Right lobe of liver (tissue), 6 donors: Measurements from ENCODE around the gene ZDHHC11. TPM values are rescaled to one million over a fixed set of nuclear protein-coding genes. Genes with fewer than 3 reads are reported as not detected.
"Not testable (repeated sequence)": the region's sequence is repeated elsewhere in the genome, so short reads cannot be mapped to it uniquely, and the experiment has no call there.

Experiments used
- ATAC-seq, 4 donors: fragments of 200-7000 bp; cut with Tn5 transposase; one replicate each; pipeline ENCODE4 v1.9.1; 2020; ENCODE audit warnings: mild to moderate bottlenecking in 4 of 4, moderate library complexity in 4 of 4
- DNase-seq, 3 donors: peaks; one replicate each; pipeline ENCODE4 v3.0.0-alpha.2; 2020
- H3K27ac ChIP-seq, 3 donors: fragments of 200-600 bp; one replicate each; pipeline ENCODE4 v1.8.0; 2022
- H3K27me3 ChIP-seq, 2 donors: fragments of 200-600 bp; one replicate each; pipeline ENCODE4 v1.8.0; 2022
- H3K36me3 ChIP-seq, 4 donors: fragments of 200-600 bp; sonication (generic) in 1 of 4; one replicate each; pipeline versions ENCODE4 v1.5.1 to v1.8.0; 2017 to 2022; ENCODE audit warnings: control low read depth in 1 of 4
- H3K4me1 ChIP-seq, 4 donors: fragments of 200-600 bp; sonication (generic) in 1 of 4; one replicate each; pipeline versions ENCODE4 v1.5.1 to v1.8.0; 2017 to 2022; ENCODE audit warnings: control low read depth in 1 of 4
- H3K4me3 ChIP-seq, 3 donors: fragments of 200-600 bp; one replicate each; pipeline ENCODE4 v1.8.0; 2022
- H3K9me3 ChIP-seq, 4 donors: fragments of 200-600 bp; sonication (generic) in 1 of 4; one replicate each; pipeline versions ENCODE4 v1.5.1 to v1.8.0; 2017 to 2022; ENCODE audit warnings: control low read depth in 1 of 4
- CTCF ChIP-seq, 4 donors: fragments of 200-600 bp in 3 of 4; fragments of 450-650 bp in 1 of 4; IDR thresholded peaks; one replicate each; pipeline versions ENCODE4 v1.5.1 to v1.8.0; 2016 to 2022; ENCODE audit warnings: antibody characterized with exemption in 4 of 4, mild to moderate bottlenecking in 2 of 4
- POLR2A ChIP-seq: fragments of 450-650 bp; IDR thresholded peaks from one replicate; pipeline ENCODE4 v1.6.1; 2017; ENCODE audit warnings: antibody characterized with exemption, mild to moderate bottlenecking
- WGBS: methylation state at CpG from one replicate; pipeline ENCODE4 v1.1.6; 2018; ENCODE audit warnings: low coverage, low lambda C conversion rate; ENCODE audit not compliant: insufficient coverage; ENCODE audit errors: missing lambda C conversion rate; 5-methylcytosine and 5-hydroxymethylcytosine counted together
- intact Hi-C, 2 donors: fragments of 100-400 bp; cut with DNase I; formaldehyde crosslinking; loops; one replicate each; pipeline versions ENCODE4 v1.11.2 to v1.14.1; 2022
- total RNA-seq, 6 experiments: library from RNA; depleted of rRNA in 2 of 6; stranded (reverse); fragments of >200 nt in 2 of 6; fragmentation: NEBNext Ultra II Directional in 3 of 6; extraction: Animal tissue kit (Norgen Biotek cat#: 25700) in 3 of 6; gene quantifications; one replicate each; pipeline versions ENCODE4 v1.1.0 to v1.2.4, GENCODE V29; 2016 to 2023
- donor health status: DM: no; HTN: yes; CAD: no.
- donor health status: DM: no; HTN: no; CAD: no.
- donor health status: DM: no; HTN: no; CAD: no.
- donor health status: DM: no; HTN: yes; CAD: no.
- donor health status: DM: no; HTN: yes; CAD: no.

Gene ZDHHC11
- total RNA-seq, 6 experiments from 2014 or later, result 0.50 to 14.4 (median 5.8) TPM

GRCh38 chr5:777756-778161 is 73.0 kb downstream of the ZDHHC11 start:
- H3K27ac ChIP-seq, result no peak overlapping the region
- no peak overlapping the region for H3K4me3 ChIP-seq
- WGBS, result 93% methylated on average over 18 of the region's 36 CpGs
- no peak for TF ChIP-seq CTCF (IDR thresholded peaks at IDR 0.05)
- TF ChIP-seq POLR2A, result no peak
- no peaks in the 10 kb centered on the region for H3K27me3 ChIP-seq
- no peaks in the 10 kb centered on the region for H3K4me1 ChIP-seq
- DNase-seq, result peak in 2 of 3 donors; percentile 26 to 54
- no peaks in the 10 kb centered on the region for H3K9me3 ChIP-seq
- ATAC-seq, result no peak
- intact Hi-C loops, result loop anchor here in 1 of 2 donors (10.0 kb wide), 1 partner anchor 93 kb away; no protein-coding TSS in a partner anchor
- H3K36me3 ChIP-seq, result no peaks in the 10 kb centered on the region

DNA sequence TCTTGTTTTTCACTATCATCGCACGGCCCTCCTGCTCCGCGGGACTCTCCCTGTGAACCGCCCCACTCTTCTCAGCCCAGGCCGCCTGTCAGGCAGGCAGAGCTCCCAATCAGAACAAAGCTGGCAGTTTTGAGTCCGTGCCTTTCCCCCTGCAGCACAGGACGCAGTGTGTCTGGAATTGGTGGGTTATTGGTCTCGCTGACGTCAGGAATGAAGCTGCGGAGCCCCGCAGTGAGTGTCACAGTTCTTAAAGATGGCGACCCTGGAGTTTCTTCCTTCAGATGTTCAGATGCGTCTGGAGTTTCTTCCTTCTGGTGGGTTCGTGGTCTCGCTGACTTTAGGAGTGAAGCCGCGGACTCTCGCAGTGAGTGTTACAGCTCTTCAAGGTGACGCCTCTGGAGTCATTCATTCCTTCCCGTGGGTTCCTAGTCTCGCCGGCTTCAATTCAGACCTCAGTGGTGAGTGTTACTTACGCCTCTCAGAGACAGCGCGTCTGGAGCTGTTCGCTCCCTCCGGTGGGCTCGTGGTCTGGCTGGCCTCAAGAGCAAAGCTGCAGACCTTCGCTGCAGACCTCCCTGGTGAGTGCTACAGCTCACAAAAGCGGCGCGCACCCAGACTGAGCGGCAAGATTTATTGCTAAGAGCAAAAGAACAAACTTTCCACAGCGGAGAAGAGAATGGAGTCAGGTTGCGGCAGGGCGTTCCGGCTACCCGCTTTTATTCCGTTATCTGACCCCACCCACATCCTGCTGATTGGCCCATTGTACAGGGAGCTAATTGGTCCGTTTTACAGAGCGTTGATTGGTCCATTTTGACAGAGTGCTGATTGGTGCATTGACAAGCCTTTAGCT is 73.7 kb downstream of the ZDHHC11 start:
- H3K9me3 ChIP-seq, result no peaks in the 10 kb centered on the region
- TF ChIP-seq CTCF (IDR thresholded peaks at IDR 0.05) (no peak), POLR2A (no peak)
- intact Hi-C loops, result loop anchor here in 1 of 2 donors (10.0 kb wide), 1 partner anchor 92 kb away; no protein-coding TSS in a partner anchor
- WGBS, result 90% methylated on average over 34 of the region's 42 CpGs
- no peaks in the 10 kb centered on the region for H3K36me3 ChIP-seq
- ATAC-seq, result no peak
- no peak overlapping the region for H3K4me3 ChIP-seq
- no peak overlapping the region for H3K27ac ChIP-seq
- H3K27me3 ChIP-seq, result no peaks in the 10 kb centered on the region
- DNase-seq, result peak in 2 of 3 donors; percentile 18 to 45
- no peaks in the 10 kb centered on the region for H3K4me1 ChIP-seq

DNA sequence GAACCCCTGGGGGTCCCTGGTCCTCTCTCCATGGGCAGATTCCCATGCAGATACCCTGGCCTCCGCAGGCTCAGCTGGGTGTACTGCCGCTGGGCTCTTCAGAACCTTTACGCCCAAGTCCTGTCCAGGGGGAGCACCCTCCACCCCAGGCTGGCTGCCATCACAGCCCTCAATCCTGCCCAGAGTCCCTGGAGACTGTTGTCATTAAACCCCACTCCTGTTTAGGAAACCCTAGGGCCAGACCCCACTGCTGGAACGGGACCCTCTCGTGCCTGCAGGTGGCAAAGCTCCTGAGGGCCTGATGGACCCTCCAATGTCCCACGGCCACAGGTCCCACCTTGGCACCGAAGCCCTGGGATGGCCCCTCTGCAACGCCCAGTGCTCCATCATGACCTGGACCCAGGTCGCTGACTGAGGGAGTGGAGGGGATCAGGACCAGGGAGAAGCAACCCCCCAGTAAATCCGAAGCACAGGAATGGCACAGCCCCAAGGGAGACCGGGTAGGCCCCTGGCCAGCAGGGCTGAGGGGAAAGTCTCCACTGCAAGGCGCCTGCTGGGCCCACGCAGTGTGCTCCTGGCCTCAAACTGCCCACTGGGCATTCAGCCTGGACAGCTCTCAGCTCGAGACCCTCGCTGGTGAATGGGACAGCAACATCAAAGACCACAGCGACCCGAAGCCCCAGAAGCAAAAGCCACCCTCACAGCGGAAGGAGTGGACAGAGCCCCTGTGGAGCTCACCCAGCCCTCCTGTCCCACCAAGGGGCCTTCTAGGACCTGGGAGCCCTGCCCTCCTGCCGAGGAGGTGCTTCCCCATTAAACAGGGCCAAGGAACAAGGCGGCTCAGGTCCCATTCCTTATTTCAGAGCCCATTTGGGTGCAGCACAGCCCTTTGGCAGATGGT is 74.6 kb downstream of the ZDHHC11 start:
- no peak for TF ChIP-seq POLR2A
- no peak for TF ChIP-seq CTCF (IDR thresholded peaks at IDR 0.05)
- H3K4me1 ChIP-seq, result no peaks in the 10 kb centered on the region
- H3K27me3 ChIP-seq, result no peaks in the 10 kb centered on the region
- no peak overlapping the region for H3K27ac ChIP-seq
- H3K4me3 ChIP-seq, result no peak overlapping the region
- intact Hi-C loops, result loop anchor here in 1 of 2 donors (10.0 kb wide), 1 partner anchor 91 kb away; no protein-coding TSS in a partner anchor
- no peaks in the 10 kb centered on the region for H3K9me3 ChIP-seq
- DNase-seq, result peak in 2 of 3 donors; percentile 20 to 54
- H3K36me3 ChIP-seq, result no peaks in the 10 kb centered on the region
- ATAC-seq, result no peak
- WGBS, result 83% methylated on average over 7 of the region's 20 CpGs

- H3K36me3 ChIP-seq, H3K27ac ChIP-seq, H3K27me3 ChIP-seq, H3K4me1 ChIP-seq, H3K4me3 ChIP-seq, H3K9me3 ChIP-seq: not testable (repeated sequence)
- ATAC-seq (peak in 1 of 4 donors; percentile 14), DNase-seq (peak in 2 of 3 donors; percentile 23 to 51)
- WGBS, result no CpG with 5 or more reads among the region's 9 CpGs
- intact Hi-C loops, result loop anchor here in 1 of 2 donors (10.0 kb wide), 1 partner anchor 91 kb away; no protein-coding TSS in a partner anchor
These were observed 75.2 kb downstream of the ZDHHC11 start for GRCh38 chr5:775595-775960.

GRCh38 chr5:774854-775505 is 75.8 kb downstream of the ZDHHC11 start:
- not testable (repeated sequence) for H3K4me1 ChIP-seq, H3K9me3 ChIP-seq, ATAC-seq, H3K27me3 ChIP-seq, H3K36me3 ChIP-seq, H3K4me3 ChIP-seq, H3K27ac ChIP-seq
- intact Hi-C loops, result loop anchor here in 1 of 2 donors (10.0 kb wide), 1 partner anchor 90 kb away; no protein-coding TSS in a partner anchor
- peak in 2 of 3 donors; percentile 20 to 49 for DNase-seq
- 80% methylated on average over 1 of the region's 18 CpGs for WGBS

DNA sequence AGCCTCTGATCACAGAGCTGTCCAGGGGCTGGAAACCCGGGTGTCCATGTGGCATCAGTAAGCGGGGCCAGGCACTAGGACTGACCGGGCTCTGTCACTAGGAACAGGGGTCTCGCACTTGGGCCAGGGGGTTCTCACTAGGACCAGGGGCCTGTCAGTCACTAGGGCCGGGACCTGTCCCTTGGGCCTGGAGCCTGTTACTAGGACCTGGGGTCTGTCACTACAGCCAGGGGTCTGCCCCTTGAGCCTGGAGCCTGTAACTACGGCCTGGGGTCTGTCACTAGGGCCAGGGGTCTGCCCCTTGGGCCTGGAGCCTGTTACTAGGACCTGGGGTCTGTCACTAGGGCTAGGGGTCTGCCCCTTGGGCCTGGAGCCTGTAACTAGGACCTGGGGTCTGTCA is 76.5 kb downstream of the ZDHHC11 start:
- not testable (repeated sequence) for H3K4me1 ChIP-seq, H3K36me3 ChIP-seq, H3K27ac ChIP-seq, H3K9me3 ChIP-seq, H3K4me3 ChIP-seq, ATAC-seq, H3K27me3 ChIP-seq
- intact Hi-C loops, result loop anchor here in 1 of 2 donors (10.0 kb wide), 1 partner anchor 90 kb away; no protein-coding TSS in a partner anchor
- DNase-seq, result peak in 1 of 3 donors; percentile 43
- WGBS, result no CpG with 5 or more reads among the region's 6 CpGs
